ENCODE measurements around the gene ELAVL1.

- no peak for TF ChIP-seq REST (IDR thresholded peaks at IDR 0.05; ENCODE audit: borderline replicate concordance)
- TF ChIP-seq, protein P1, sequence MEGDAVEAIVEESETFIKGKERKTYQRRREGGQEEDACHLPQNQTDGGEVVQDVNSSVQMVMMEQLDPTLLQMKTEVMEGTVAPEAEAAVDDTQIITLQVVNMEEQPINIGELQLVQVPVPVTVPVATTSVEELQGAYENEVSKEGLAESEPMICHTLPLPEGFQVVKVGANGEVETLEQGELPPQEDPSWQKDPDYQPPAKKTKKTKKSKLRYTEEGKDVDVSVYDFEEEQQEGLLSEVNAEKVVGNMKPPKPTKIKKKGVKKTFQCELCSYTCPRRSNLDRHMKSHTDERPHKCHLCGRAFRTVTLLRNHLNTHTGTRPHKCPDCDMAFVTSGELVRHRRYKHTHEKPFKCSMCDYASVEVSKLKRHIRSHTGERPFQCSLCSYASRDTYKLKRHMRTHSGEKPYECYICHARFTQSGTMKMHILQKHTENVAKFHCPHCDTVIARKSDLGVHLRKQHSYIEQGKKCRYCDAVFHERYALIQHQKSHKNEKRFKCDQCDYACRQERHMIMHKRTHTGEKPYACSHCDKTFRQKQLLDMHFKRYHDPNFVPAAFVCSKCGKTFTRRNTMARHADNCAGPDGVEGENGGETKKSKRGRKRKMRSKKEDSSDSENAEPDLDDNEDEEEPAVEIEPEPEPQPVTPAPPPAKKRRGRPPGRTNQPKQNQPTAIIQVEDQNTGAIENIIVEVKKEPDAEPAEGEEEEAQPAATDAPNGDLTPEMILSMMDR (IDR thresholded peaks at IDR 0.05; ENCODE audit: poor library complexity, severe bottlenecking): no peak
- TF ChIP-seq EP300 (conservative IDR thresholded peaks at IDR 0.05; ENCODE audit: poor library complexity, severe bottlenecking): no peak
Measured at GRCh38 chr19:8023371-8023770, 17.9 kb upstream of the ELAVL1 start.

Data from neural cell (in vitro differentiated cells).